K562 (cell line): ENCODE data around the gene ZNF689. TPM values are rescaled to one million over a fixed set of nuclear protein-coding genes. Genes with fewer than 3 reads are reported as not detected.

ENCODE experiments used
- BRD9 ChIP-seq: fragments of 450-650 bp; IDR thresholded peaks from 2 replicates; pipeline ENCODE4 v1.6.1; 2018; ENCODE audit warnings: low read depth; ENCODE audit not compliant: partially characterized antibody
- BRF2 ChIP-seq: IDR thresholded peaks from 3 replicates; pipeline ENCODE4 v1.6.1; 2011; ENCODE audit warnings: borderline replicate concordance, mild to moderate bottlenecking; ENCODE audit not compliant: insufficient read length, insufficient read depth
- CUX1 ChIP-seq: fragments of 200-800 bp; sonication (Bioruptor generic); IDR thresholded peaks from 2 replicates; pipeline ENCODE4 v1.6.1; 2016; ENCODE audit warnings: missing genetic modification characterization, missing compliant biosample characterization
- GABPB2 ChIP-seq: fragments of 250-450 bp; sonication (Bioruptor Pico); conservative IDR thresholded peaks from 2 replicates; pipeline ENCODE4 v1.5.1; 2021; ENCODE audit warnings: mild to moderate bottlenecking
- JUNB ChIP-seq: fragments of 450-650 bp; formaldehyde crosslinking; conservative IDR thresholded peaks from 2 replicates; pipeline ENCODE4 v1.4.0; 2020; ENCODE audit warnings: mild to moderate bottlenecking
- NONO ChIP-seq, 2 experiments: fragments of 200-400 bp in 1 of 2; fragments of 450-650 bp in 1 of 2; formaldehyde crosslinking in 1 of 2; IDR thresholded peaks; 2 replicates each; pipeline ENCODE4 v1.6.1; 2017; ENCODE audit warnings: low read depth in 2 of 2, mild to moderate bottlenecking in 2 of 2, moderate library complexity in 2 of 2, low read length in 1 of 2
- NR1H2 ChIP-seq: sonication (generic); formaldehyde crosslinking; IDR thresholded peaks from 2 replicates; pipeline ENCODE4 v1.4.0; 2020; ENCODE audit warnings: mild to moderate bottlenecking, missing genetic modification reagents
- PATZ1 ChIP-seq: fragments of 250-450 bp; sonication (Bioruptor Pico); IDR thresholded peaks from 2 replicates; pipeline ENCODE4 v1.5.0; 2020; ENCODE audit warnings: mild to moderate bottlenecking, borderline replicate concordance
- ZBTB26 ChIP-seq: fragments of 450-650 bp; formaldehyde crosslinking; IDR thresholded peaks from 2 replicates; pipeline ENCODE4 v1.4.0; 2022; ENCODE audit warnings: missing genetic modification characterization
- ZNF174 ChIP-seq: fragments of 250-450 bp; sonication (Bioruptor Pico); IDR thresholded peaks from 2 replicates; pipeline ENCODE4 v1.4.0; 2020; ENCODE audit warnings: mild to moderate bottlenecking
- ZNF253 ChIP-seq: fragments of 250-450 bp; sonication (Bioruptor Pico); conservative IDR thresholded peaks from 2 replicates; pipeline ENCODE4 v1.6.1; 2021; ENCODE audit warnings: mild to moderate bottlenecking
- polyA plus RNA-seq, 8 experiments: library from polyadenylated mRNA; depleted of rRNA in 4 of 8; stranded (reverse) in 5 of 8; unstranded in 3 of 8; fragments of >200 nt; fragmentation: Nextera tagmentation in 2 of 8; fragmentation: Illumina TruSeq in 1 of 8; extraction: Ambion mirVana in 2 of 8; extraction: Trizol in 1 of 8; gene quantifications; 2 replicates each; pipeline versions ENCODE4 v1.2.1 to v1.2.3, GENCODE V29; 2011 to 2014; ENCODE audit warnings: inconsistent platforms in 1 of 8, missing spikeins in 1 of 8
- total RNA-seq, 7 experiments: library from RNA; depleted of rRNA in 6 of 7; stranded (reverse); fragments of >200 nt in 6 of 7; fragmentation: Illumina TruSeq in 2 of 7; extraction: Trizol in 2 of 7; gene quantifications; 2 replicates each; pipeline versions ENCODE4 v1.2.1 to v1.2.3, GENCODE V29; 2011 to 2021; ENCODE audit warnings: low replicate concordance in 1 of 7
- TF ChIP-seq, protein P1 (sequence below): sonication (generic); formaldehyde crosslinking; IDR thresholded peaks from 2 replicates; pipeline ENCODE4 v1.8.1; 2022; ENCODE audit warnings: missing genetic modification reagents

ZNF689 gene
- total and polyA plus RNA-seq, 9 of the 15 experiments (the other 6 are each of a cell fraction or from before 2014, with no cell fraction given), result 5.4 to 15.4 (median 10.8) TPM

DNA sequence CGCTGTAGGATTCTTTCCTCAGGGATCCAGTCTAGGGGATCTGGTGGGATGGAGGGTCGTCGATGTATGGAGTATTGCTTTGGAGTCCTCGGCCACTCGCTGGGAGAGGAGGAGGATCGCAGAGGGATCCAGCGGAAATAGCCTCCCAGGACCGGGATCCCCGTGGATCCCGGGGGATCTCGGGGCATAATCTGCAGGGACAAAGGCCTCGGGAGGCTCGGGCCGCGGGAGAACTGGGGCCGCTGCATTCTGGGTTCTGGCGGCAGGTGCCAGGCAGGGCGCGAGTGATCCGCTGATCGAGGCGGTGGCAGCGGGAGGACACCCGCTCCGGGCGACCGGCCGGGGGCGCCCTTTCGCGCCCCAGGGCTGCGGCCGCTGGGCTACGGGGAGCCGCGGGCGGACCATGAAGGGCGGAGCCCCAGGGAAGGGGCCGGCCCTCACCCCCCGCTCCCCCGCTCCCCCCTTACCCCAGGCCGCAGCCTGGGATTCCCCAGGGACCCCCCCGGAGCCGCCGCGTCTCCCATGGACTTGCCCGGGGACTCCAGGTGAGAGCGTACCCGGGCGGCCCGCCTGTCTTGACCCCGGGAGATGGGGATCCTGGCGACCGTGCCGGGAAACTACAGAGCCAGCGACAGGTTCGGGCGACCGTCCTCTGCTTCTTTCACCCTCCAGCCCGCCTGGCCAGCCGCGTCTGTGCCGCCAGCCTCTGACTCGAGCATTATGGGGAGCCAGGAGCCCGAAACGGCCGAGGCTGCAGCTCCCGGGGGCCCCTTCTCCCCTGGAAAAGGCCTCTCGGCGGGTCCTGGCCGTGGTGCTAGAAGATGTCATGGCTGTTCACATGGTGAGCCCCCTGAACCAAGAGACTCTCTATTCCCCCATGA lies 41.2 kb upstream of the ZNF689 start (continued):
- TF ChIP-seq ZNF253 (no peak), ZNF174 (CRISPR knock-in tag) (no peak), GABPB2 (no peak), NR1H2 (CRISPR knock-in tag) (no peak), CUX1 (CRISPR knock-in tag) (no peak), ZBTB26 (CRISPR knock-in tag) (no peak), PATZ1 (CRISPR knock-in tag) (no peak), NONO (IDR thresholded peaks at IDR 0.05; ENCODE audit: low read depth in 2 of 2, low read length in 1 of 2) (peak in 1 of 2 experiments; percentile 58; a peak in 1 of 4 replicates), JUNB (CRISPR knock-in tag) (no peak), BRD9 (no peak), BRF2 (no peak)
- TF ChIP-seq, protein P1, sequence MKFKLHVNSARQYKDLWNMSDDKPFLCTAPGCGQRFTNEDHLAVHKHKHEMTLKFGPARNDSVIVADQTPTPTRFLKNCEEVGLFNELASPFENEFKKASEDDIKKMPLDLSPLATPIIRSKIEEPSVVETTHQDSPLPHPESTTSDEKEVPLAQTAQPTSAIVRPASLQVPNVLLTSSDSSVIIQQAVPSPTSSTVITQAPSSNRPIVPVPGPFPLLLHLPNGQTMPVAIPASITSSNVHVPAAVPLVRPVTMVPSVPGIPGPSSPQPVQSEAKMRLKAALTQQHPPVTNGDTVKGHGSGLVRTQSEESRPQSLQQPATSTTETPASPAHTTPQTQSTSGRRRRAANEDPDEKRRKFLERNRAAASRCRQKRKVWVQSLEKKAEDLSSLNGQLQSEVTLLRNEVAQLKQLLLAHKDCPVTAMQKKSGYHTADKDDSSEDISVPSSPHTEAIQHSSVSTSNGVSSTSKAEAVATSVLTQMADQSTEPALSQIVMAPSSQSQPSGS, result no peak
